RWPE1 (cell line): ENCODE data around the gene AGRN.
"Not testable (repeated sequence)": the region's sequence is repeated elsewhere in the genome, so short reads cannot be mapped to it uniquely, and the experiment has no call there.

Experiments used
- CTCF ChIA-PET: fragments of 350-600 bp; sonication (Branson Sonifier 250); formaldehyde crosslinking; extraction: SDS; loops from one replicate; lab custom pipeline; 2021; lab: Yijun Ruan, JAX
- POLR2A ChIA-PET: fragments of 400-600 bp; formaldehyde crosslinking; extraction: SDS; loops from one replicate; lab custom pipeline; 2020; ENCODE audit warnings: antibody characterized with exemption; ENCODE audit not compliant: low non-redundant PET; lab: Yijun Ruan, JAX
- DNase-seq: peaks from one replicate; pipeline ENCODE4 v3.0.0; 2012; ENCODE audit warnings: low spot score
- H3K27ac ChIP-seq: fragments of 450-650 bp; 2 replicates; pipeline ENCODE4 v1.5.1; 2017
- CTCF ChIP-seq: fragments of 450-650 bp; conservative IDR thresholded peaks from 2 replicates; pipeline ENCODE4 v1.5.1; 2017; ENCODE audit warnings: low read depth, mild to moderate bottlenecking

The AGRN gene

GRCh38 chr1:1092149-1092855, 72.4 kb downstream of the AGRN start:
- no peak for DNase-seq
- POLR2A ChIA-PET, result no interaction called here
- CTCF ChIA-PET, result interaction anchor here (0.6 to 1.2 kb wide), 4 partner anchors 10 to 108 kb away, joined by 3 to 5 read pairs (median 3); partner anchors contain the start of gene ISG15
- H3K27ac ChIP-seq, result no peak overlapping the region
- no peak for TF ChIP-seq CTCF

- no peak for TF ChIP-seq CTCF
- CTCF ChIA-PET, result interaction anchor here (0.6 to 1.2 kb wide), 3 partner anchors 11 to 108 kb away, joined by 3 to 5 read pairs (median 3); partner anchors contain the start of gene ISG15
- POLR2A ChIA-PET, result no interaction called here
Observed at GRCh38 chr1:1092894-1093609, 73.1 kb downstream of the AGRN start.

GRCh38 chr1:1093610-1093943, 73.7 kb downstream of the AGRN start:
- no peak for TF ChIP-seq CTCF
- ChIA-PET POLR2A (no interaction called here), CTCF (no interaction called here)
- H3K27ac ChIP-seq, result no peak overlapping the region
- DNase-seq, result no peak

More at GRCh38 chr1:1092894-1093609, 73.1 kb downstream of the AGRN start:
- no peak overlapping the region for H3K27ac ChIP-seq
- DNase-seq, result no peak

GRCh38 chr1:1094981-1095380, 75.1 kb downstream of the AGRN start:
- POLR2A ChIA-PET, result no interaction called here
- CTCF ChIA-PET, result no interaction called here
- no peak overlapping the region for H3K27ac ChIP-seq
- no peak for DNase-seq
- no peak for TF ChIP-seq CTCF

- H3K27ac ChIP-seq, CTCF ChIA-PET, DNase-seq, POLR2A ChIA-PET: not testable (repeated sequence)
Observed at GRCh38 chr1:1096136-1096535, 76.2 kb downstream of the AGRN start.

- ChIA-PET CTCF (interaction anchor here (1.9 kb wide), 1 partner anchor 23 kb away, joined by 10 read pairs; no protein-coding TSS in a partner anchor), POLR2A (no interaction called here)
- no peak overlapping the region for H3K27ac ChIP-seq
- no peak for DNase-seq
- TF ChIP-seq CTCF, result no peak
Observed at GRCh38 chr1:1098681-1099421, 78.9 kb downstream of the AGRN start.
